Nephron (organoid): ENCODE data around the gene NUDT2.
"Not testable (repeated sequence)": the region's sequence is repeated elsewhere in the genome, so short reads cannot be mapped to it uniquely, and the experiment has no call there.

ENCODE experiments used
- H3K27ac Mint-ChIP-seq, 3 experiments: 2 replicates each; pipeline ENCODE4 v1.8.0; 2020; ENCODE audit warnings: mixed read lengths in 3 of 3, mild to moderate bottlenecking in 2 of 3, moderate library complexity in 1 of 3
- H3K27me3 Mint-ChIP-seq: 2 replicates; pipeline ENCODE4 v1.8.0; 2021; ENCODE audit warnings: low read depth, mild to moderate bottlenecking, moderate library complexity, mixed read lengths
- H3K36me3 Mint-ChIP-seq: 2 replicates; pipeline ENCODE4 v1.8.0; 2020; ENCODE audit warnings: low read depth, mixed read lengths
- H3K4me1 Mint-ChIP-seq: 2 replicates; pipeline ENCODE4 v1.8.0; 2020; ENCODE audit warnings: mixed read lengths
- H3K4me3 Mint-ChIP-seq, 3 experiments: 2 replicates each; pipeline ENCODE4 v1.8.0; 2020; ENCODE audit warnings: mild to moderate bottlenecking in 3 of 3, mixed read lengths in 3 of 3, moderate library complexity in 2 of 3
- H3K9me3 Mint-ChIP-seq: 2 replicates; pipeline ENCODE4 v1.8.0; 2020; ENCODE audit warnings: mixed read lengths
- TF ChIP-seq, protein P1 (sequence below), 3 experiments: fragments of 200-600 bp; sonication (generic); IDR thresholded peaks; one replicate each; pipeline ENCODE4 v1.5.0; 2021; ENCODE audit warnings: antibody characterized with exemption in 3 of 3; ENCODE audit not compliant: unreplicated experiment in 3 of 3

The NUDT2 gene

DNA sequence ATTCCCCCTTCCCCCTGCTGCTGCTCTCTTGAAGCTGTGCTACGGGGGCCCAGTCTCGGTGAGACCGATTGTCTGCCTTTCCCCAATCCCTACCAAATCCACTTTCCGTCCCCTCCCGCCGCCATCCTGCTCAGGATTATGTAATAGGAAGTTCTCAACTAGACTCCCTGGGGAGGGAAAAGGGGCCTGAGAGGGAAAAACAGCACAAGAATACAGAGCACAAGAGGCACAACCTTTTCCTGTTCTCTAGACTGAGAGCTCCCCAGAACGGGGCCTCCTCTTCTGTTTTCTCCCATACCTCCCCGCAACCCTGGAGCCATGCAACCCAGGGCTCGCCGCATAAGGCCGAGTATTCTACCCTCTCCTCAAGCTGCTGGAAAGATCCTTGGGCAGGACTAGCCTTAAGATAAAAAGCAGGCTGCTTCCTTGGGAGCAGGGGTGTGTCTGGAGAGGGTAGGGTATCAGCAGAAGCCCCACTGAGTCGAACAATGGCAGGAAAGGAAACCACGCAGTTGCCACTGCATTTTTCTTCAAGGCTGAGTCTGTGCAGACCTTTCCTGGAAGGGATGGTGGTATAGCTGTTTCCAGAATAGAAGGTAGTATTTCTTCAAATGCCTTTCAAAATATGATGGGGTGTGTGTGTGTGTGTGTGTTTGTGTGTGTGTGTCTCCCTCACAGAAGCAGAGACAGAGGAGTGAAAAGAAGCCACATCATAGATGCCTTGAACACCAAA lies 34.4 kb downstream of the NUDT2 start:
- Mint-ChIP-seq H3K27me3 (no peaks in the 10 kb centered on the region), H3K36me3 (peaks cover 15% of the 10 kb centered on the region), H3K4me1 (peaks cover 22% of the 10 kb centered on the region), H3K4me3 (peak overlapping the region; percentile 12 to 73 (median 27)), H3K27ac (peak overlapping the region; percentile 90 to 97 (median 90)), H3K9me3 (peaks cover 11% of the 10 kb centered on the region)
- TF ChIP-seq, protein P1, sequence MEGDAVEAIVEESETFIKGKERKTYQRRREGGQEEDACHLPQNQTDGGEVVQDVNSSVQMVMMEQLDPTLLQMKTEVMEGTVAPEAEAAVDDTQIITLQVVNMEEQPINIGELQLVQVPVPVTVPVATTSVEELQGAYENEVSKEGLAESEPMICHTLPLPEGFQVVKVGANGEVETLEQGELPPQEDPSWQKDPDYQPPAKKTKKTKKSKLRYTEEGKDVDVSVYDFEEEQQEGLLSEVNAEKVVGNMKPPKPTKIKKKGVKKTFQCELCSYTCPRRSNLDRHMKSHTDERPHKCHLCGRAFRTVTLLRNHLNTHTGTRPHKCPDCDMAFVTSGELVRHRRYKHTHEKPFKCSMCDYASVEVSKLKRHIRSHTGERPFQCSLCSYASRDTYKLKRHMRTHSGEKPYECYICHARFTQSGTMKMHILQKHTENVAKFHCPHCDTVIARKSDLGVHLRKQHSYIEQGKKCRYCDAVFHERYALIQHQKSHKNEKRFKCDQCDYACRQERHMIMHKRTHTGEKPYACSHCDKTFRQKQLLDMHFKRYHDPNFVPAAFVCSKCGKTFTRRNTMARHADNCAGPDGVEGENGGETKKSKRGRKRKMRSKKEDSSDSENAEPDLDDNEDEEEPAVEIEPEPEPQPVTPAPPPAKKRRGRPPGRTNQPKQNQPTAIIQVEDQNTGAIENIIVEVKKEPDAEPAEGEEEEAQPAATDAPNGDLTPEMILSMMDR (IDR thresholded peaks at IDR 0.05; ENCODE audit: unreplicated experiment in 3 of 3) = no peak

DNA sequence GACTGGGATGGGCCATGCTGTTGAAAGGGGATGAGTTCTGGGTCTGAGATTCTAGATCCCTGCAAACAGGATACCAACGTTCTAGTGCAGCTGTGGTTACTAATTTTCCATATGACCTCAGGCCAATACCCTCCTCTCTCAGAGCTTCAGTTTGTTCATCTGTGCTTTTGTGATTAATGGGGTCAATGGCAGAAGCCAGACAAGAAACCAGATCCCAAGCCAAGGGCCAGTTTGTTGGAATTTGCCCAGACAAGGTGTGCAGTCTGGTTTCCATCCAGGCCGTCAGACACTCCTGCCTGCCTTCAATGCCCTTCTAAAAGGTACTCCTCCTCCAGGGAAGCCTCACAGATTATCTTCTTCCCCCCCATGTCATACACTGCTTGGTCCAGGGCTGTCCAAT lies 35.9 kb downstream of the NUDT2 start:
- no peaks in the 10 kb centered on the region for H3K27me3 Mint-ChIP-seq
- TF ChIP-seq, protein P1 (IDR thresholded peaks at IDR 0.05; ENCODE audit: unreplicated experiment in 3 of 3) = no peak
- peaks cover 32% of the 10 kb centered on the region for H3K4me1 Mint-ChIP-seq
- peaks cover 30% of the 10 kb centered on the region for H3K36me3 Mint-ChIP-seq
- H3K27ac Mint-ChIP-seq = no peak overlapping the region
- H3K4me3 Mint-ChIP-seq = no peak overlapping the region
- H3K9me3 Mint-ChIP-seq = peaks cover 11% of the 10 kb centered on the region

DNA sequence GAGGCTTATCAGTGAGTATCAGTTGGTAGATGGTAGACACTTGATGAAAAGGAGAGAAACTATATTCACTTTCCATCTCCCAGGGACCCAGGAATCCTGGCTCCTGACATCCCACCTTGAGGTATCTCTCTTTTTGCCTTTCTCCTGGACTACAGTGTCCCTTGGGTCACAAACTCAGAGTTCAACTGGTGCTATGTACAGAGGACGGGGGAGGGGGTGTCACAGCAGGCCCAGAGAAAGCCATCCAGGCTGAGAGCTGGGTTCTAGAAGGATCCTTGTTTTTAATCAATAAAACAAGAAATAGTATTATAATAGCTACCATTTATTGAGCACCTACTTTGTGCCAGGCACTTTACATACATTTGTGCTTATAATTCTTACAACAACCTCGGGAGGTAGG lies 37.0 kb downstream of the NUDT2 start:
- Mint-ChIP-seq H3K27me3 (no peaks in the 10 kb centered on the region), H3K4me1 (peaks cover 35% of the 10 kb centered on the region), H3K36me3 (peaks cover 41% of the 10 kb centered on the region), H3K9me3 (peaks cover 11% of the 10 kb centered on the region), H3K4me3 (no peak overlapping the region), H3K27ac (no peak overlapping the region)
- TF ChIP-seq, protein P1 (IDR thresholded peaks at IDR 0.05; ENCODE audit: unreplicated experiment in 3 of 3) = no peak

DNA sequence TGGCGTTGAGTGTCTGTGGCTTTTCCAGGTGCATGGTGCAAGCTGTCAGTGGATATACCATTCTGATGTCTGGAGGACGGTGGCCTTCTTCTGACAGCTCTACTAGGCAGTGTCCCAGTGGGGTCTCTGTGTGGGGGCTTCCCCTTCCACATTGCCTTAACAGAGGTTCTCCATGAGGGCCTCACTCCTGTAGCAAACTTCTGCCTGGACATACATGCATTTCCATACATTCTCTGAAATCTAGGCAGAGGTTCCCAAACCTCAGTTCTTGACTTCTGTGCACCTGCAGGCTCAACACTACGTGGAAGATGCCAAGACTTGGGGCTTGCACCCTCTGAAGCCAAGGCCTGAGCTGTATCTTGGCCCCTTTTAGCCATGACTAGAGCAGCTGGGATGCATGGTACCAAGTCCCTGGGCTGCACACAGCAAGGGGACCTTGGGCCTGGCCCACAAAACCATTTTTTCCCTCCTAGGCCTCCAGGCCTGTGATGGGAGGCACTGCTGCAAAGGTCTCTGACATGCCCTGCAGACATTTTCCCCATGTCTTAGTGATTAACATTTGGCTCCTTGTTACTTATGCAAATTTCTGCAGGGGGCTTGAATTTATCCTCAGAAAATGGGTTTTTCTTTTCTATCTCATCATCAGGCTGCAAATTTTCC lies 38.5 kb downstream of the NUDT2 start:
- not testable (repeated sequence) for H3K27me3 Mint-ChIP-seq, H3K27ac Mint-ChIP-seq, H3K4me3 Mint-ChIP-seq
- Mint-ChIP-seq H3K36me3 (peaks cover 50% of the 10 kb centered on the region), H3K9me3 (peaks cover 11% of the 10 kb centered on the region), H3K4me1 (peaks cover 29% of the 10 kb centered on the region)

DNA sequence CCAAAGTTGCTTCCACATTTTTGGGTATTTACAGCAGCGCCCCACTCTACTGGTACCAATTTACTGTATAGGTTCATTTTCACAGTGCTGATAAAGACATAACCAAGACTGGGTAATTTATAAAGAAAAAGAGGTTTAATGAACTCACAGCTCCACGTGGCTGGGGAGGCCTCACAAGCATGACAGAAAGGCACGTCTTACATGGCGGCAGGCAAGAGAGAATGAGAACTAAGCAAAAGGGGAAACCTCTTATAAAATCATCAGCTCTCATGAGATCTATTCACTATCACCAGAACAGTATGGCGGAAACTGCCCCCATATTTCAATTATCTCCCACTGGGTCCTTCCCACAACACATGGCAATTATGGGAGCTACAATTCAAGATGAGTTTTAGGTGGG lies 39.4 kb downstream of the NUDT2 start:
- Mint-ChIP-seq H3K36me3 (peaks cover 52% of the 10 kb centered on the region), H3K9me3 (peaks cover 11% of the 10 kb centered on the region), H3K4me1 (peaks cover 20% of the 10 kb centered on the region)
- H3K27me3 Mint-ChIP-seq, H3K4me3 Mint-ChIP-seq, H3K27ac Mint-ChIP-seq: not testable (repeated sequence)

DNA sequence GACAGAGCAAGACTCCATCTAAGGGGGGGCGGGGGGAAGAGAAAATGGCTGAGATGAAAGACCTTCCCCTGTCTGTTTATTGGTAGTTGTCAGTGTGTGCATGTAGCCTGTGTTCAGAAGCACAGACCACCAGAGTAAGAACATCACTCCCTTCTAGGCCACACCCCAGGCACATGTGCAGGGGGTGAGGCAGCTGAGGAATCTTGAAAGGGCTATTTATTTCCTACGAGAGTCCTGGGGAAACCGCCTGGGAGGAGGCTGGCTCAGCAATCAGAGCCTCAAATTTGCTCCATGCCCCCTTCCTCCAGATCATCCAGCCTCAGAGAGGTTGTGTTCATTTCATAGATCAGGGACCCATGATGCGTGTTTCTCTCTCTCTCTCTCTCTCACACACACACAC lies 40.3 kb downstream of the NUDT2 start:
- H3K9me3 Mint-ChIP-seq = peaks cover 11% of the 10 kb centered on the region
- peaks cover 60% of the 10 kb centered on the region for H3K36me3 Mint-ChIP-seq
- H3K27me3 Mint-ChIP-seq = no peaks in the 10 kb centered on the region
- no peak overlapping the region for H3K4me3 Mint-ChIP-seq
- H3K27ac Mint-ChIP-seq = no peak overlapping the region
- TF ChIP-seq, protein P1 (IDR thresholded peaks at IDR 0.05; ENCODE audit: unreplicated experiment in 3 of 3) = no peak
- peaks cover 13% of the 10 kb centered on the region for H3K4me1 Mint-ChIP-seq
